ENCODE results near the gene FAM43A. TPM values are rescaled to one million over a fixed set of nuclear protein-coding genes. Genes with fewer than 3 reads are reported as not detected.

FAM43A gene
- total RNA-seq, 2 experiments from 2014 or later, result 7.4 to 8.5 TPM

GRCh38 chr3:194659778-194660177, 25.9 kb upstream of the FAM43A start:
- Mint-ChIP-seq H3K27ac (no peak overlapping the region), H3K4me1 (ENCODE audit: low read depth) (peaks cover 20% of the 10 kb centered on the region), H3K36me3 (peaks cover 44% of the 10 kb centered on the region), H3K27me3 (no peaks in the 10 kb centered on the region), H3K9me3 (no peaks in the 10 kb centered on the region), H3K4me3 (no peak overlapping the region)
- intact Hi-C loops (cut with micrococcal nuclease), result no loop called here
- CTCF ChIA-PET, result interaction anchor here (7.1 kb wide), 1 partner anchor 12 kb away, joined by 49 read pairs; the partner anchor contains the start of gene LSG1
- POLR2A ChIA-PET, result interaction anchor here (1.2 kb wide), 1 partner anchor 15 kb away, joined by 3 read pairs; no protein-coding TSS in a partner anchor
- DNase-seq, result no peak

- Mint-ChIP-seq H3K27me3 (no peaks in the 10 kb centered on the region), H3K4me1 (ENCODE audit: low read depth) (peaks cover 17% of the 10 kb centered on the region), H3K27ac (no peak overlapping the region), H3K4me3 (no peak overlapping the region), H3K36me3 (peaks cover 53% of the 10 kb centered on the region), H3K9me3 (no peaks in the 10 kb centered on the region)
- ChIA-PET POLR2A (interaction anchor here (0.7 kb wide), 1 partner anchor 172 kb away, joined by 3 read pairs; no protein-coding TSS in a partner anchor), CTCF (interaction anchor here (7.1 kb wide), 1 partner anchor 10 kb away, joined by 49 read pairs; the partner anchor contains the start of gene LSG1)
- intact Hi-C loops (cut with micrococcal nuclease), result no loop called here
- no peak for DNase-seq
Measured at GRCh38 chr3:194661374-194661773, 24.3 kb upstream of the FAM43A start.

DNA sequence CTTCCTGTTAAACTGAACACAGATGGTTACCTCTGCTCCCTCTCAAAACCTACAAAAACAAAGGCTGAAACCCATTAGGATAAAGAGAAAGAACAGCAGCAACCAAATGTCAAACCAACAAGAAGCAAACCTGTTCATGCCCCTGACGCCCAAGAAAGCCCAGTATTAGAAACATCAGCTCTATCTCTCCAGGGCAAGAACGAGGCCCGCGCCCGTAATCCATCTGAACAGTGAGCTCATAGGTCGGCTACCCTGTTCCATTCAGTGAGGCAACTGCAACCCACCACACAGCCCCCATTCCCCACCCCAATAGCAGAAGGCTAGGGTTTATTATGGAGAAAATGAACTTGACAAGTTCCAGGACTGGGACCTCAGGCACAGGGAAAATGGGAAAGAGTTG, 23.7 kb upstream of the FAM43A start:
- intact Hi-C loops (cut with micrococcal nuclease), result no loop called here
- Mint-ChIP-seq H3K9me3 (no peaks in the 10 kb centered on the region), H3K27me3 (no peaks in the 10 kb centered on the region), H3K27ac (no peak overlapping the region), H3K4me1 (ENCODE audit: low read depth) (peaks cover 21% of the 10 kb centered on the region), H3K4me3 (no peak overlapping the region), H3K36me3 (peaks cover 48% of the 10 kb centered on the region)
- CTCF ChIA-PET, result interaction anchor here (7.1 kb wide), 1 partner anchor 9 kb away, joined by 49 read pairs; the partner anchor contains the start of gene LSG1
- POLR2A ChIA-PET, result no interaction called here
- no peak for DNase-seq

GRCh38 chr3:194664857-194665256, 20.8 kb upstream of the FAM43A start:
- ChIA-PET POLR2A (no interaction called here), CTCF (interaction anchor here (1.1 to 1.3 kb wide), 2 partner anchors 18 to 23 kb away, joined by 3 to 4 read pairs; no protein-coding TSS in a partner anchor)
- Mint-ChIP-seq H3K9me3 (no peaks in the 10 kb centered on the region), H3K27me3 (no peaks in the 10 kb centered on the region), H3K27ac (no peak overlapping the region), H3K36me3 (peaks cover 44% of the 10 kb centered on the region), H3K4me1 (ENCODE audit: low read depth) (peaks cover 34% of the 10 kb centered on the region), H3K4me3 (no peak overlapping the region)
- DNase-seq, result no peak
- intact Hi-C loops (cut with micrococcal nuclease), result no loop called here

- H3K4me3 Mint-ChIP-seq, result no peak overlapping the region
- H3K4me1 Mint-ChIP-seq (ENCODE audit: low read depth), result peaks cover 38% of the 10 kb centered on the region
- POLR2A ChIA-PET, result no interaction called here
Measured at GRCh38 chr3:194667363-194667762, 18.3 kb upstream of the FAM43A start.

GRCh38 chr3:194671511-194671899, 14.2 kb upstream of the FAM43A start:
- peaks cover 61% of the 10 kb centered on the region for H3K4me1 Mint-ChIP-seq (ENCODE audit: low read depth)
- peaks cover under 1% of the 10 kb centered on the region for H3K27me3 Mint-ChIP-seq
- H3K27ac Mint-ChIP-seq, result peak overlapping the region; percentile 94
- DNase-seq, result no peak
- intact Hi-C loops (cut with micrococcal nuclease), result no loop called here
- CTCF ChIA-PET, result interaction anchor here (0.7 to 6.7 kb wide), 29 partner anchors 11 to 736 kb away, joined by 3 to 131 read pairs (median 4); partner anchors contain the start of genes FAM43A, TMEM44 and XXYLT1
- H3K36me3 Mint-ChIP-seq, result peaks cover 15% of the 10 kb centered on the region
- H3K4me3 Mint-ChIP-seq, result peak overlapping the region; percentile 98
- no peaks in the 10 kb centered on the region for H3K9me3 Mint-ChIP-seq
- POLR2A ChIA-PET, result interaction anchor here (1.2 to 7.0 kb wide), 2 partner anchors 14 to 26 kb away, joined by 3 to 107 read pairs; partner anchors contain the start of gene FAM43A

More at GRCh38 chr3:194667363-194667762, 18.3 kb upstream of the FAM43A start:
- intact Hi-C loops (cut with micrococcal nuclease), result no loop called here
- Mint-ChIP-seq H3K9me3 (no peaks in the 10 kb centered on the region), H3K36me3 (peaks cover 34% of the 10 kb centered on the region), H3K27me3 (no peaks in the 10 kb centered on the region), H3K27ac (no peak overlapping the region)
- CTCF ChIA-PET, result interaction anchor here (1.2 to 1.5 kb wide), 2 partner anchors 10 to 20 kb away, joined by 3 to 5 read pairs; no protein-coding TSS in a partner anchor
- DNase-seq, result no peak

DNA sequence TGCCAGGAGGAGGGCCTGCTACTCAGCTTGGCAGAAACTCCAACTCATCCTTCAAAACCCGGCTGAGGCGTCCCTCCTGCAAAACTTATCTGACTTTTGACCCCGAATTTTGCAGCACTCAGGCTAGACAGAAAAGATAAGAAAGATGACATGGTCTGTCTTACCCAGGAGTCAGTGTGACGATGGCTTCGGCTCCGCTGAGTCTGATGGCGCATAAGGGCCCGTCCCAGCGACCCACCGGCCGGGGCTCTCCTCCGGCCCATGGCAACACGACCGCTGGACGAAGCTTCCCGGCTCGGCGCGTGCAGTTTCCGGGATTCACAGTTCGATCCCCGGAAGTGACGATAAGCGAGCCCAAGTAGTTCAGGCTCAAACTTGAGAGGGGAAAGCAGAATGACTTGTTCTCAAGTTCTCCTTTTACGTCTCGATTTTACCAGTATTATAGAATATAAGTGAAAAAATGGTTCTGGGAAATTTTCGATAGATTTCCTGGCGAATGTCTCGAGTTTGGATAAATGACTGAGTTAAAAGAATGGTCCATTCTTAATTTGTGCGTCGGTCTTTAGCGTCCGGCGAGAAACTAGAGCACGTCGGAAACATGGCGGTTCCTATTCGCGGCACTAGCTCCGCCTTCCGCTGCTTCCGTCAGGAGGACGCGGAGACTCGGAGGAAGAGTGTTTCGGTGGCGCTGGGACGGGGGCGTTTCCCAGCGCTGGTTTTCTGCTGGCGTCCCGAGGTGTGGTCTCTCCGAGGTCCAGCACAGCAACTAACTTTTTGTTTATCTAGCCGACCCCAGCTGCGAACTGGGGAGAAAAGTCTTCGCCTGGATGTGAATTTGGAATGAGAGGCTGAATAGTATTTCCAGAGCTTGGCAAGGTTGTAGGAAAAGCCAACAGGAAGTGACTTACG, 13.5 kb upstream of the FAM43A start, which contains the start of gene LSG1:
LSG1 (minus strand) TSS at position 292 of the 909 bp plus-strand sequence; CDS start at position 263, 29 bp downstream.
- peaks cover 15% of the 10 kb centered on the region for H3K36me3 Mint-ChIP-seq
- DNase-seq, result peak; percentile 93
- H3K9me3 Mint-ChIP-seq, result no peaks in the 10 kb centered on the region
- intact Hi-C loops (cut with micrococcal nuclease), result loop anchor here (1.0 to 2.0 kb wide), 3 partner anchors 97 to 588 kb away; partner anchors contain the start of gene ATP13A3
- ChIA-PET CTCF (interaction anchor here (0.6 to 6.7 kb wide), 35 partner anchors 11 to 850 kb away, joined by 3 to 131 read pairs (median 4); partner anchors contain the start of genes FAM43A, TMEM44 and XXYLT1), POLR2A (interaction anchor here (1.0 to 7.0 kb wide), 4 partner anchors 13 to 461 kb away, joined by 3 to 107 read pairs (median 3); partner anchors contain the start of gene FAM43A)
- peak within 1 kb of the TSS; percentile 94 for H3K27ac Mint-ChIP-seq
- peak within 1 kb of the TSS; percentile 98 for H3K4me3 Mint-ChIP-seq
- H3K4me1 Mint-ChIP-seq (ENCODE audit: low read depth), result peaks cover 59% of the 10 kb centered on the region
- H3K27me3 Mint-ChIP-seq, result peaks cover 2% of the 10 kb centered on the region

- ChIA-PET POLR2A (interaction anchor here (1.0 to 7.0 kb wide), 4 partner anchors 12 to 460 kb away, joined by 3 to 107 read pairs (median 3); partner anchors contain the start of gene FAM43A), CTCF (interaction anchor here (0.6 to 6.7 kb wide), 18 partner anchors 10 to 850 kb away, joined by 3 to 131 read pairs (median 4); partner anchors contain the start of genes FAM43A and XXYLT1)
- H3K36me3 Mint-ChIP-seq, result peaks cover 15% of the 10 kb centered on the region
- H3K4me1 Mint-ChIP-seq (ENCODE audit: low read depth), result peaks cover 56% of the 10 kb centered on the region
- H3K9me3 Mint-ChIP-seq, result no peaks in the 10 kb centered on the region
- H3K4me3 Mint-ChIP-seq, result peak overlapping the region; percentile 98
- H3K27me3 Mint-ChIP-seq, result peaks cover 7% of the 10 kb centered on the region
- intact Hi-C loops (cut with micrococcal nuclease), result loop anchor here (1.0 to 2.0 kb wide), 3 partner anchors 96 to 587 kb away; partner anchors contain the start of gene ATP13A3
- H3K27ac Mint-ChIP-seq, result peak overlapping the region; percentile 94
- no peak for DNase-seq
Measured at GRCh38 chr3:194672876-194673275, 12.8 kb upstream of the FAM43A start.

DNA sequence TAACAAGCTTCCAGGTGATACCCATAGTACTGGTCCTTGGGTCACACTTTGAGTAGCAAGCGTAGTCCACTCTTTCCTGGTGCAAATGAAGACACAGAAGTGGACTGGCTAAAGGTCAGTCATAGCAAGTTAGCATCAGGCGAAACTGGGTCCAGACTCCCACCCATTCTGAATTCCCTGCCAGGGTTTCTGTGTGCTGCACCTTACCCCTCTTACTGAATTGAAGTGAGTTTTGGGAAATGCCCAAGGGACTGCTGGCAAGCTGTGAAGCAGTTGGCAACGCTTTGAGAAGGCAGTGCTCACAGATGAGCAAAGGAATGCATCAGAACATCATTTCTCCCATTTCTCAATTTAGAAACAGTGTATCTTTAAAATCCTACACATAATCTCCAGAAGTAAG, 11.9 kb upstream of the FAM43A start:
- peak overlapping the region; percentile 21 for H3K4me3 Mint-ChIP-seq
- intact Hi-C loops (cut with micrococcal nuclease), result loop anchor here (2.0 kb wide), 2 partner anchors 41 to 187 kb away; partner anchors contain the start of genes ATP13A3 and TMEM44
- ChIA-PET CTCF (interaction anchor here (1.1 to 6.7 kb wide), 7 partner anchors 9 to 849 kb away, joined by 3 to 131 read pairs (median 4); partner anchors contain the start of genes FAM43A and XXYLT1), POLR2A (interaction anchor here (7.0 kb wide), 1 partner anchor 12 kb away, joined by 107 read pairs; the partner anchor contains the start of gene FAM43A)
- no peaks in the 10 kb centered on the region for H3K9me3 Mint-ChIP-seq
- H3K36me3 Mint-ChIP-seq, result peaks cover 10% of the 10 kb centered on the region
- H3K4me1 Mint-ChIP-seq (ENCODE audit: low read depth), result peaks cover 50% of the 10 kb centered on the region
- DNase-seq, result no peak
- peak overlapping the region; percentile 55 for H3K27ac Mint-ChIP-seq
- peaks cover 8% of the 10 kb centered on the region for H3K27me3 Mint-ChIP-seq

GRCh38 chr3:194675081-194675640, 10.5 kb upstream of the FAM43A start:
- peak; percentile 87 for DNase-seq
- POLR2A ChIA-PET, result interaction anchor here (0.7 to 7.0 kb wide), 4 partner anchors 10 to 455 kb away, joined by 3 to 107 read pairs (median 3); partner anchors contain the start of gene FAM43A
- intact Hi-C loops (cut with micrococcal nuclease), result loop anchor here (1.0 to 2.0 kb wide), 3 partner anchors 10 to 42 kb away; partner anchors contain the start of genes FAM43A and TMEM44
- Mint-ChIP-seq H3K4me1 (ENCODE audit: low read depth) (peaks cover 44% of the 10 kb centered on the region), H3K36me3 (peaks cover 2% of the 10 kb centered on the region), H3K4me3 (peak overlapping the region; percentile 44), H3K27me3 (peaks cover 14% of the 10 kb centered on the region), H3K27ac (peak overlapping the region; percentile 84), H3K9me3 (no peaks in the 10 kb centered on the region)
- CTCF ChIA-PET, result interaction anchor here (1.8 to 6.7 kb wide), 4 partner anchors 8 to 584 kb away, joined by 4 to 131 read pairs (median 44); partner anchors contain the start of gene FAM43A

DNA sequence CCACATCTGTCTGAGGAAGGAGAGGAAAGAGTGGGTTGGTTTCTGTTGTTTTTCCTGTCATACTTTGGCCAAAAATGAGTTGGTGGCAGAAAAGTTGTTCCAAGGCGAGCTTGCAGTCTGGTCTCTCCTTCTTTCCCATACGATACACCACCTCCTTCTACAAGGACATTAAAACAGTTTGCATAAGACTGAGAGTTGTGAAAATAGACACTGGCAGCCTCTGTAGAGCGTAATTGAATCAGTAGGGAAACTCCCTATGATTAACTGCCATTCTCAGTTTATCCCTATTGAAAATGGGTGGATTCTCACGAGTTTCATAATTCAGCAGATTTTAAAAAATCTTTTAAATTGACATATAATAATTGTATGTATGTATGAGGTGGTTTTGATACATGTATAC, 10.0 kb upstream of the FAM43A start:
- Mint-ChIP-seq H3K27ac (peak overlapping the region; percentile 84), H3K27me3 (peaks cover 15% of the 10 kb centered on the region), H3K4me3 (peak overlapping the region; percentile 44), H3K36me3 (peaks cover 2% of the 10 kb centered on the region), H3K9me3 (no peaks in the 10 kb centered on the region), H3K4me1 (ENCODE audit: low read depth) (peaks cover 39% of the 10 kb centered on the region)
- CTCF ChIA-PET, result interaction anchor here (1.9 to 6.7 kb wide), 3 partner anchors 7 to 14 kb away, joined by 4 to 131 read pairs (median 83); partner anchors contain the start of gene FAM43A
- intact Hi-C loops (cut with micrococcal nuclease), result loop anchor here (1.0 to 2.0 kb wide), 3 partner anchors 10 to 43 kb away; partner anchors contain the start of genes FAM43A and TMEM44
- DNase-seq, result peak; percentile 27
- POLR2A ChIA-PET, result interaction anchor here (1.0 to 7.0 kb wide), 3 partner anchors 10 to 454 kb away, joined by 3 to 107 read pairs (median 3); partner anchors contain the start of gene FAM43A

Measured in activated CD4-positive, alpha-beta memory T cell treated with anti-CD3 and anti-CD28 coated beads for 36 hours (primary cell).